ENCODE results near the gene ZNF771. TPM values are rescaled to one million over a fixed set of nuclear protein-coding genes. Genes with fewer than 3 reads are reported as not detected.
"Not testable (repeated sequence)": the region's sequence is repeated elsewhere in the genome, so short reads cannot be mapped to it uniquely, and the experiment has no call there.

ZNF771 gene
- total RNA-seq, 1 donor from 2014 or later, result 16.3 TPM

DNA sequence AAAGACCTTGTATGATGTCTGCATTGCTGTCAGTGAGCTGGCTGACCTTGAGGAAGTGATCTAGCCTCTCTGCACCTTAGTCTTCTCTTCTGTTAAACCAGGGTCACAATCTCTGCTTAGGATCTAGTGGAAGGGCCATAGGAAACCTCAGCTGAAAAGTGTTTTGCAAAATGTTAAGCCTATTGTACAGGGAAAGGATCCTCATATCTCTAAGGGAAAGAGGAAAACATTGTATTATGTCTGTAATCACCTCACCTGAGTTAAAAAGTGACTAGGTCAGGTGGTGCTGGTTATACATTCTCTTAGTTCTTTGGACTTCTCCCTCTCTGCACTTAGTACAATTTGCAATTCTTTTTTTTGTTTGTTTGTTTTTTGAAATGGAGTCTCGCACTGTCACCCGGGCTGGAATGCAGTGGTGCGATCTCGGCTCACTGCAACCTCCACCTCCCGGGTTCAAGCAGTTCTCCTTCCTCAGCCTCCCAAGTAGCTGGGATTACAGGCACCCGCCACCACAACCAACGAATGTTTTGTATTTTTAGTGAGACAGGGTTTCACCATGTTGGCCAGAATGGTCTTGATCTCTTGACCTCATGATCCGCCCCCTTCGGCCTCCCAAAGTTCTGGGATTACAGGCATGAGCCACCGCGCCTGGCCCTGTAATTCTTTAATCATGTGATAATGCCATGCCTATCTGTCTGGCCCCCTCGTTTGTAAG is 40.3 kb downstream of the ZNF771 start:
- Mint-ChIP-seq H3K27me3 (ENCODE audit: unreplicated experiment) (peaks cover 8% of the 10 kb centered on the region), H3K4me3 (ENCODE audit: unreplicated experiment) (no peak overlapping the region), H3K4me1 (ENCODE audit: unreplicated experiment) (peaks cover 18% of the 10 kb centered on the region), H3K9me3 (ENCODE audit: unreplicated experiment) (no peaks in the 10 kb centered on the region), H3K36me3 (ENCODE audit: low read depth, unreplicated experiment) (peaks cover 10% of the 10 kb centered on the region), H3K27ac (ENCODE audit: unreplicated experiment) (no peak overlapping the region)
- DNase-seq (ENCODE audit: low spot score), result no peak
- TF ChIP-seq, protein P1, sequence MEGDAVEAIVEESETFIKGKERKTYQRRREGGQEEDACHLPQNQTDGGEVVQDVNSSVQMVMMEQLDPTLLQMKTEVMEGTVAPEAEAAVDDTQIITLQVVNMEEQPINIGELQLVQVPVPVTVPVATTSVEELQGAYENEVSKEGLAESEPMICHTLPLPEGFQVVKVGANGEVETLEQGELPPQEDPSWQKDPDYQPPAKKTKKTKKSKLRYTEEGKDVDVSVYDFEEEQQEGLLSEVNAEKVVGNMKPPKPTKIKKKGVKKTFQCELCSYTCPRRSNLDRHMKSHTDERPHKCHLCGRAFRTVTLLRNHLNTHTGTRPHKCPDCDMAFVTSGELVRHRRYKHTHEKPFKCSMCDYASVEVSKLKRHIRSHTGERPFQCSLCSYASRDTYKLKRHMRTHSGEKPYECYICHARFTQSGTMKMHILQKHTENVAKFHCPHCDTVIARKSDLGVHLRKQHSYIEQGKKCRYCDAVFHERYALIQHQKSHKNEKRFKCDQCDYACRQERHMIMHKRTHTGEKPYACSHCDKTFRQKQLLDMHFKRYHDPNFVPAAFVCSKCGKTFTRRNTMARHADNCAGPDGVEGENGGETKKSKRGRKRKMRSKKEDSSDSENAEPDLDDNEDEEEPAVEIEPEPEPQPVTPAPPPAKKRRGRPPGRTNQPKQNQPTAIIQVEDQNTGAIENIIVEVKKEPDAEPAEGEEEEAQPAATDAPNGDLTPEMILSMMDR (IDR thresholded peaks at IDR 0.05; ENCODE audit: unreplicated experiment), result no peak

GRCh38 chr16:30449116-30449435 is 41.7 kb downstream of the ZNF771 start:
- Mint-ChIP-seq H3K4me3 (ENCODE audit: unreplicated experiment) (no peak overlapping the region), H3K36me3 (ENCODE audit: low read depth, unreplicated experiment) (peaks cover 6% of the 10 kb centered on the region), H3K27me3 (ENCODE audit: unreplicated experiment) (peaks cover 8% of the 10 kb centered on the region), H3K27ac (ENCODE audit: unreplicated experiment) (no peak overlapping the region), H3K9me3 (ENCODE audit: unreplicated experiment) (no peaks in the 10 kb centered on the region), H3K4me1 (ENCODE audit: unreplicated experiment) (peaks cover 12% of the 10 kb centered on the region)
- TF ChIP-seq, protein P1 (IDR thresholded peaks at IDR 0.05; ENCODE audit: unreplicated experiment), result no peak
- DNase-seq (ENCODE audit: low spot score), result no peak

DNA sequence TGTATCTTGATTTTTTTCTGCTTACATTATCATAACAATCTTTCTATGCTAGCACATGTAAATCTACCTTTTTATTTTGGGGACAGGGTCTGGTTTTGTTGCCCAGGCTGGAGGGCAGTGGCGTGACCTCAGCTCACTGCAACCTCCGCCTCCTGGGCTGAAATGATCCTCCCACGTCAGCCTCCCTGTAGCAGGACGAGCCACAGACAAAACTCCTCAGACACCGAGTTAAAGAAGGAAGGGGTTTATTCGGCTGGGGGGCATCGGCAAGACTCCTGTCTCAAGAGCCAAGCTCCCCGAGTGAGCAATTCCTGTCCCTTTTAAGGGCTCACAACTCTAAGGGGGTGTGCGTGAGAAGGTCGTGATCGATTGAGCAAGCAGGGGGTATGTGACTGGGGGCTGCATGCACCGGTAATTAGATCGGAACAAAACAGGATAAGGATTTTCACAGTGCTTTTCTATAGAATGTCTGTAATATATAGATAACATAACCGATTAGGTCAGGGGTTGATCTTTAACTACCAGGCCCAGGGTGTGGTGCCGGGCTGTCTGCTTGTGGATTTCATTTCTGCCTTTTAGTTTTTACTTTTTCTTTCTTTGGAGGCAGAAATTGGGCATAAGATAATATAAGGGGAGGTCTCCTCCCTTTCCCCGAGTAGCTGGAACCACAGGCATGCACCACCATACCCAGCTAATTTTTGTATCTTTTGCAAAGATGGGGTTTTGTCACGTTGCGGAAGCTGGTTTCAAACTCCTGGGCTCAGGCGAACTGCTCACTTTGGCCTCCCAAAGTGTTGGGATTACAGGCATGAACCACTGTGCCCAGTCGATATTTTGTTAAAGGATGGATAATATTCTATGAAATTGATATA is 45.5 kb downstream of the ZNF771 start:
- H3K4me1 Mint-ChIP-seq (ENCODE audit: unreplicated experiment); H3K9me3 Mint-ChIP-seq (ENCODE audit: unreplicated experiment); H3K36me3 Mint-ChIP-seq (ENCODE audit: low read depth, unreplicated experiment); DNase-seq (ENCODE audit: low spot score); H3K4me3 Mint-ChIP-seq (ENCODE audit: unreplicated experiment); H3K27ac Mint-ChIP-seq (ENCODE audit: unreplicated experiment); H3K27me3 Mint-ChIP-seq (ENCODE audit: unreplicated experiment): not testable (repeated sequence)

GRCh38 chr16:30456302-30456701 is 48.9 kb downstream of the ZNF771 start:
- TF ChIP-seq, protein P1 (IDR thresholded peaks at IDR 0.05; ENCODE audit: unreplicated experiment), result no peak
- Mint-ChIP-seq H3K9me3 (ENCODE audit: unreplicated experiment) (no peaks in the 10 kb centered on the region), H3K27ac (ENCODE audit: unreplicated experiment) (no peak overlapping the region), H3K36me3 (ENCODE audit: low read depth, unreplicated experiment) (no peaks in the 10 kb centered on the region), H3K4me1 (ENCODE audit: unreplicated experiment) (no peaks in the 10 kb centered on the region), H3K4me3 (ENCODE audit: unreplicated experiment) (no peak overlapping the region), H3K27me3 (ENCODE audit: unreplicated experiment) (no peaks in the 10 kb centered on the region)
- no peak for DNase-seq (ENCODE audit: low spot score)

- no peaks in the 10 kb centered on the region for H3K36me3 Mint-ChIP-seq (ENCODE audit: low read depth, unreplicated experiment)
- H3K9me3 Mint-ChIP-seq (ENCODE audit: unreplicated experiment), result no peaks in the 10 kb centered on the region
- no peaks in the 10 kb centered on the region for H3K4me1 Mint-ChIP-seq (ENCODE audit: unreplicated experiment)
- no peaks in the 10 kb centered on the region for H3K27me3 Mint-ChIP-seq (ENCODE audit: unreplicated experiment)
- DNase-seq (ENCODE audit: low spot score), result no peak
- H3K4me3 Mint-ChIP-seq (ENCODE audit: unreplicated experiment), result no peak overlapping the region
- TF ChIP-seq, protein P1 (IDR thresholded peaks at IDR 0.05; ENCODE audit: unreplicated experiment), result no peak
- H3K27ac Mint-ChIP-seq (ENCODE audit: unreplicated experiment), result no peak overlapping the region
Measured at GRCh38 chr16:30457256-30457655, 49.9 kb downstream of the ZNF771 start.
